Suprapubic skin (tissue), 3 donors: Measurements from ENCODE around the gene NAPA.

Source experiments
- CTCF ChIP-seq, 2 donors: fragments of 200-600 bp in 1 of 2; fragments of 450-650 bp in 1 of 2; sonication (generic) in 1 of 2; IDR thresholded peaks; one replicate each; pipeline ENCODE4 v1.5.1; 2016 to 2019; ENCODE audit warnings: antibody characterized with exemption in 2 of 2, mild to moderate bottlenecking in 1 of 2, moderate library complexity in 1 of 2
- POLR2A ChIP-seq, 2 donors: fragments of 450-650 bp; IDR thresholded peaks; one replicate each; pipeline ENCODE4 v1.6.1; 2017; ENCODE audit warnings: antibody characterized with exemption in 2 of 2, mild to moderate bottlenecking in 2 of 2, moderate library complexity in 2 of 2

GRCh38 chr19:47483800-47484690 lies 30.8 kb downstream of the NAPA start, which contains the start of gene KPTN:
- peak; percentile 83 to 93 for TF ChIP-seq CTCF (IDR thresholded peaks at IDR 0.05)
- no peak for TF ChIP-seq POLR2A (IDR thresholded peaks at IDR 0.05)
